Thyroid gland (tissue), 4 donors: ENCODE data around the gene PHC2.

ENCODE experiments used
- POLR2A ChIP-seq, 2 donors: fragments of 450-650 bp; IDR thresholded peaks; one replicate each; pipeline ENCODE4 v1.6.1; 2017; ENCODE audit warnings: antibody characterized with exemption in 2 of 2, mild to moderate bottlenecking in 2 of 2, moderate library complexity in 1 of 2
- TF ChIP-seq, protein P1 (sequence below), 6 experiments: fragments of 200-600 bp in 3 of 6; fragments of 450-650 bp in 3 of 6; sonication (generic) in 3 of 6; IDR thresholded peaks; one replicate each; pipeline ENCODE4 v1.5.1; 2016 to 2019; ENCODE audit warnings: antibody characterized with exemption in 6 of 6, mild to moderate bottlenecking in 2 of 6, inconsistent platforms in 1 of 6, moderate library complexity in 1 of 6

DNA sequence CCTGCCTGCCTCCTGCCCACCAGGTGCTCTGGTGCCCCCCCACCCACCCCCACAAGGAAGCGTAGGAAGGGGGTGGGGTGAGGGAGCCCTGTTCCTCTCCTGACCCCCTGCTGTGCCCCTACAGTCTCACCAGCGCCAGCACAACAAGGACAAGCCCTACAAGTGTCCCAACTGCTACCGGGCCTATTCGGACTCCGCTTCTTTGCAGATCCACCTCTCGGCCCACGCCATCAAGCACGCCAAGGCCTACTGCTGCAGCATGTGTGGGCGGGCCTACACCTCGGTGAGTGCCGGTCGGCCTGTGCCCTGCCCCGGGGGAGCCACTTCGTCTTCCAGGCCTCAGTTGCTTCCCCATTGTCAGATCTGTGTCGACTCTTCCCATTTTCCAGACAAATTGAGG, 135.9 kb downstream of the PHC2 start:
- TF ChIP-seq, protein P1, sequence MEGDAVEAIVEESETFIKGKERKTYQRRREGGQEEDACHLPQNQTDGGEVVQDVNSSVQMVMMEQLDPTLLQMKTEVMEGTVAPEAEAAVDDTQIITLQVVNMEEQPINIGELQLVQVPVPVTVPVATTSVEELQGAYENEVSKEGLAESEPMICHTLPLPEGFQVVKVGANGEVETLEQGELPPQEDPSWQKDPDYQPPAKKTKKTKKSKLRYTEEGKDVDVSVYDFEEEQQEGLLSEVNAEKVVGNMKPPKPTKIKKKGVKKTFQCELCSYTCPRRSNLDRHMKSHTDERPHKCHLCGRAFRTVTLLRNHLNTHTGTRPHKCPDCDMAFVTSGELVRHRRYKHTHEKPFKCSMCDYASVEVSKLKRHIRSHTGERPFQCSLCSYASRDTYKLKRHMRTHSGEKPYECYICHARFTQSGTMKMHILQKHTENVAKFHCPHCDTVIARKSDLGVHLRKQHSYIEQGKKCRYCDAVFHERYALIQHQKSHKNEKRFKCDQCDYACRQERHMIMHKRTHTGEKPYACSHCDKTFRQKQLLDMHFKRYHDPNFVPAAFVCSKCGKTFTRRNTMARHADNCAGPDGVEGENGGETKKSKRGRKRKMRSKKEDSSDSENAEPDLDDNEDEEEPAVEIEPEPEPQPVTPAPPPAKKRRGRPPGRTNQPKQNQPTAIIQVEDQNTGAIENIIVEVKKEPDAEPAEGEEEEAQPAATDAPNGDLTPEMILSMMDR (IDR thresholded peaks at IDR 0.05): no peak
- TF ChIP-seq POLR2A (IDR thresholded peaks at IDR 0.05): no peak
